Renal cortex interstitium (tissue), 11 donors: ENCODE data around the gene ABCF3. TPM values are rescaled to one million over a fixed set of nuclear protein-coding genes. Genes with fewer than 3 reads are reported as not detected.
"Not testable (repeated sequence)": the region's sequence is repeated elsewhere in the genome, so short reads cannot be mapped to it uniquely, and the experiment has no call there.

Experiments used
- DNase-seq, 11 donors: peaks; one replicate each; pipeline ENCODE4 v3.0.0-alpha.2; 2013; ENCODE audit warnings: low read depth in 9 of 11, low spot score in 4 of 11; ENCODE audit errors: extremely low read depth in 1 of 11
- polyA plus RNA-seq, 3 donors: library from polyadenylated mRNA; unstranded; fragments of 120-200 nt; gene quantifications; one replicate each; pipeline ENCODE4 v1.2.1, GENCODE V29; 2013; ENCODE audit not compliant: insufficient read length in 3 of 3

Gene ABCF3
- polyA plus RNA-seq, 3 donors = 57.6 to 71.1 (median 60.9) TPM

DNA sequence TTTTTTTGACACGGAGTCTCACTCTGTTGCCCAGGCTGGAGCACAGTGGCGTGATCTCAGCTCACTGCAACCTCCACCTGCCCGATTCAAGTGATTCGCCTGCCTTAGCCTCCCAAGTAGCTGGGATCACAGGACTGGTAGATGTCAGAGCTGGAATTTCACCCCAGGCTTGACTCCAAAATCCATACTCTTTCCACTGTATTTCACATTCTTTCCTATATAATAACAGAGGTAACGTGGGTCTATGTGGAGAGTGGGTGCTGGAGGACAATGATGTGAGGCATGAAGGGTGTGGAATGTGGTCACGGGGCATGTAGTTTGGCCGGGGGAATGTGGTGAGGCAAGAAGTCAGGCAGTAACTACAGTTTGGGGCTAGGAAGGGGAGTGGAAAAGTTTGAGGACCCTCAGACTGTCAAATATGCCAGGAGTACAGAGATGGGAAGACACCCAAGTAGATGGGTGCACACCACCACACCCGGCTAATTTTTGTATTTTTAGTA, 23.4 kb upstream of the ABCF3 start:
- not testable (repeated sequence) for DNase-seq

DNA sequence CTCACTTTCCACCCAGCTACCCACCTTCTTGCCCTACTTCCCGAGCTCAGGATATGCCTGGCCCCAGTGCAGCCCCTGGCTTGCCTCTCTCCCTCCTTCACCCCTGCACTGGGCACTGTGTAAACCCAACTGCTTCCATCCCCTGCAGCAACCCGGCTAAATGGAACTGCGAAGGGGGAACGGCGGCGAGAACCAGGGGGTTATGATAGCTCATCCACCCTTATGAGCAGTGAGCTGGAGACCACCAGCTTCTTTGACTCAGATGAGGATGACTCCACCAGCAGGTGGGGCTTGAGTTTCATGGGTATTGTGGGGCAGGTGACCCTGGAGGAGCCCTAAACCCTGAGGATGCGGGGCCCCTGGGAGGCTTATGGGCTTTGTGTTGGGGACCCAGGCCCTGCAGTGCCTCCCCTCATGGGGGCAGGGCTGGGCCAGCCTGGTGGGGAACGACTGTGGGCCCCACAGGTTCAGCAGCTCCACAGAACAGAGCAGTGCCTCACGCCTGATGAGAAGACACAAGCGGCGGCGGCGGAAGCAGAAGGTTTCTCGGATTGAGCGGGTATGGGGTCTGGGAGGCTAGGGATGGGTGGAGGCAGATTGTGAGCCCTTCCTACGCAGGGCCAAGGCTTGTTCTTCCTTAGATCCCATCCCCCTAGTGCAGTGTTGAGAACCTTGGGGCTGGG, 21.2 kb upstream of the ABCF3 start:
- no peak for DNase-seq

DNA sequence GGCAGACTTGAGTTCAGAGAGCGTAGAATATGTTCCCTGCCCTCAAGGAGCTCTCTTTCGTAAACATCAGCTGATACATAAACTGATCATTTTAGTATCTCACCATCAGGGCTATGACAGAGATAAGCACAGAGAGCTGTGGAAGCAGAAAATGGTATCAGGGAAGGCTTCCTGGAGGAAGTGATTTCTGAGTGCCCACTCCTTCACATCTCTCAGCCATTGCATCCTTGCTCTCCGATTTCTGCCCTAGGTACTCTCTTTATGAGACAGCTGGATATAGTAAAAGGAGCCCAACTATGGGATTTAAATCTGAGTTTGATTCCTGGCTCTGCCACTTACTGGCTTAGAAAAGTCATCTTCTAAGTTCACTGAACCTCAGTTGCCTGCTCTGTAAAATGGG, 20.5 kb upstream of the ABCF3 start:
- no peak for DNase-seq

DNA sequence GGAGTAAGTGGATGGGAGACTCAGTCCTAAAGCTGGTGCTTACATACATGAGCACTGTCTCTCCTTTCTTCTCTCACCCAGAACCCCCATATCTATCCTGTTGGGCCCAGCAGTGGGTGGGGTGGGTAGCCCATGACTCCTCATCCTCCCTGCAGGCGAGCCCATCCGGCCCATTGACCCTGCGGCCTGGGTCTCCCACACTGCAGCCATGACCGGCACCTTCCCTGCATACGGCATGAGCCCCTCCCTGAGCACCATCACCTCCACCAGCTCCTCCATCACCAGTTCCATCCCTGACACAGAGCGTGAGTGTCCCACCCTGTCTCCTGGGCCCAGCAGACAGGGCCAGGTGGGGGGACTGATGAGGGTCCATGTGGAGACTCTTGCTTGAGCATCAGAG, 19.3 kb upstream of the ABCF3 start:
- DNase-seq = no peak

DNA sequence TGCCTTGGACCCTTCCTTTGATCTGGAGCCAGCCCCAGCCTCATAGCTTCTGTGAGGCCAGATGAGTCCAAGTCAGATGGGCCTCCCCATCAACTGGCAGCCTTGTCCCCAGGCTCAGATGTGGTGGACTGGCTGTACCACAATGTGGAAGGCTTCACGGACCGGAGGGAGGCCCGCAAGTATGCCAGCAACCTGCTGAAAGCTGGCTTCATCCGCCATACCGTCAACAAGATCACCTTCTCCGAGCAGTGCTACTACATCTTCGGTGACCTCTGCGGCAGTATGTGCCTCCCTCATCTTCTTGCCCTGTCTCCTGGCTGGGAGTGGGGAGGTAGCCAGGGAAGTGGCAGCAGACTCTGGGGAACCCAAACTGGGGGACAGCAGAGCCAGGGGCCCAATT, 18.2 kb upstream of the ABCF3 start:
- DNase-seq = no peak

DNA sequence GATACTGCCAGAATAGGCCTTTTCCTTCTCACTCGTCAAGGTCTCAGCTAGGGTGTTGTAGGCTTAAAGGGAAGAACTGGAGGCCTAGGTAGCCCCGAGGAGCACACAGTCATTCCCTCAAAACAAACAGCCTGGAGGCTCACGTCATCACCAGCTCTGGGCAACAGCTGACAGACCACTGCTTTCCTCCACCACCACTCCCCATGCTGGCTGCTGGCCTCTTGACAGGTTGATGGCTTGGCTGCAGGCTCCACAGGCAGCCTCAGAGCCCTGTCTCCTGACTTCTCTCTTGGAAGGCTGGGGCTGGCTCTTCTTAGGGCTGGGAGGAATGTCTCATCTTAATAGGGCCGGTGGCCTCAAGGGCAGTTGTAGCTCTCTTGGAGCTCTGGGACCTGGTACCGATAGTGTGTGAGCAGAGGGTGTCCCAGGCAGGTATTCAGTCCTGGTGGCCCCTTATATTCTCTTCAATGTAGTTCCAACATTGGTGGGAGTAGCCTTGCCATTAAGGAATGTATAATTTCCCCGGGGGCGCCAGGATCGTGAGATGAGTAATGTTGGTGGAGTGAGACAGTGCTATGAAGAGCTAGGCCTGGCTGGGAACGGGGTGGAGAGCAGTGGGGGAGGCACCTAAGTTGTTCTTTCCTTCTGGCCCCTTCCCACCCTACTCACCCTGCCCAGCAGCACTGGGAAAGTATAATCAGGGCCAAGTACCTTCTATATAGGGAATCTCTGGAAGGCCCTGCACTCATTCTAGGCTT, 17.5 kb upstream of the ABCF3 start:
- DNase-seq = no peak

DNA sequence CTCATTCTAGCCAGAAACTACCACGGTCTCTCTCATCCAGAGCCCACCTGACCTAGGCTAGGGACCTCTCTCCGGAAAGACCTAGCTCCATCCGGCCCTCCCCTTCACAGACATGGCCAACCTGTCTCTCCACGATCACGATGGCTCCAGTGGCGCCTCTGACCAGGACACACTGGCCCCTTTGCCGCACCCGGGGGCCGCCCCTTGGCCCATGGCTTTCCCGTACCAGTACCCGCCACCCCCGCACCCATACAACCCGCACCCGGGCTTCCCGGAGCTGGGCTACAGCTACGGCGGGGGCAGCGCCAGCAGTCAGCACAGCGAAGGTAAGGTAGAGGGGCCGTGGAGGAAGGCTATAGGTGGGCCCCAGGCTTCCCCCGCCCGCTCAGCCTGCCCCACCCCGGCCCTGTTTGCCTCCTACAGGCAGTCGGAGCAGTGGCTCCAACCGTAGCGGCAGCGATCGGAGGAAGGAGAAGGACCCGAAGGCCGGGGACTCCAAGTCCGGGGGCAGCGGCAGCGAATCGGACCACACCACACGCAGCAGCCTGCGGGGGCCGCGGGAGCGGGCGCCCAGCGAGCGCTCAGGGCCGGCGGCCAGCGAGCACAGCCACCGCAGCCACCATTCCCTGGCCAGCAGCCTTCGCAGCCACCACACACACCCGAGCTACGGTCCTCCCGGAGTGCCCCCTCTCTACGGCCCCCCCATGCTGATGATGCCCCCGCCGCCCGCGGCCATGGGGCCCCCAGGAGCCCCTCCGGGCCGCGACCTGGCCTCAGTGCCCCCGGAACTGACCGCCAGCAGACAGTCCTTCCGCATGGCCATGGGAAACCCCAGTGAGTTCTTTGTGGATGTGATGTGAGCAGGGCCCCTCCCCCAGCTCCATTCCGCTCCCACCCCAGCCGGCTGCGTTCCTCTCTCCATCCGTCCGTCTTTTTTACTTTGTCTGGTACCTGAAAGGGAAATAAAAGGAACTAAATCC, 15.8 kb upstream of the ABCF3 start:
- DNase-seq = no peak

DNA sequence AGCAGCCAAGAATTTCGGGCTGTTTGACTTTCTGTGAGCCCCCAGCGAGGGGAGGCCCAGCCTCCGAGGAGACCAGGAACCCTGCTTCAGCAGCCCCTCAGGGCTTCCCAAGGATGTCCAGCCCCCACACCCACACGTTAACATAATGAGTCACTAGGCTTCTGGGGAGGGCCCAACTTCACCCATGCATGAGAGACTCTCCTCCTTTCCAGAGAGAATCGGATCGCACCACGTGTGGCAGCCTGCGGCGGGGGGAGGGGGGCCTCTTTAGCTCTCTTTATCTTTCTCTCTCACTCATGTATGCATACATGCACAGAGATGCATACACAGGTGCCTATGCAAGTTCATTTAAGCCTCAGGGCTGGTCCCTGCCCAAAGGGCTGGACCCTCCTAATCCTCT, 14.4 kb upstream of the ABCF3 start:
- no peak for DNase-seq

DNA sequence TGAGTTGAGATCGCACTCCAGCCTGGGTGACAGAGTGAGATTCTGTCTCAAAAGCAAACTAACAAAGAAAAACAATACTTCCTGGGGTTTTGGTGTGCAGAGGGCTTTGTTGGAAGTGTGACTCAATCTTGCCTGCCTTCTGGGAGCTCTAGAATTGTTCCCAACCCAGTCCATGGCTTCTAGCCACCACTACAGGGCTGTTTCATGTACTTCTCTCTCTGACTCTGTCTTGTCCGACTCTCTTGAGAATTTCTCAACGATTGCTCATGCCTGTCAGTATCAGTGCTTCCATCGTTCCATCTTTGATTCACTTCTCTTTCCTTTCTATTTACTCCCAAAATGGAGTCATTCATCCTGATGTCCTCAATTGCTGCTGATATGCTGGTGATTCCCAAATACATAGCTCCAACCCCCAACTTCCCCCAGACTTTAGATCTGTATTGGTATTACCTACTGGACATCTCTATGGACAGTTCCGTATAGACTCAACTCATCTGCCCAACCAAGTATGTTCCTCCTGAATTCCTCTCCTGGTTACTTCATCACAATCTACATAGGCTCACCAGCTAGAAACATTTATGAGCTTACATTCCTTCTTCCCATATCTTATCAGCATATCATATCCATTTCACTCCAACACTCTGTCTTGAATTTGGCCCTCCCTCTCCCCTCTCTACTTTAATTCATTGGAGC, 13.2 kb upstream of the ABCF3 start:
- no peak for DNase-seq

DNA sequence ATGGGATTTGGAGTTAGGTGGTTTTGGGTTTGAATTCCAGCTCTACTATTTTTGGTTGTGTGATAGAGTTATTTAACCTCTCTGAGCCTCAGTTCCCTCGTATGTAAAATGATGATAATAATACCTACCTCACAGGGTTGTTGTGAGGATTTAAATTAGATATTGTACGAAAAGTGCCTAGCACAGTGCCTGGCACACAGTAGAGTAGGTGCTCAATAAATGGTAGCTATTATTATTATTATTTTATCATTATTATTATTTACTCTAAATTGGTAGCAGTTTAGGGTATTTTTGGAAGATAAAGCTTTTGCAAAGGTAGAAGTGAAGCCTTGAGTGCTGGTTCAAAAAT, 12.7 kb upstream of the ABCF3 start:
- no peak for DNase-seq

DNA sequence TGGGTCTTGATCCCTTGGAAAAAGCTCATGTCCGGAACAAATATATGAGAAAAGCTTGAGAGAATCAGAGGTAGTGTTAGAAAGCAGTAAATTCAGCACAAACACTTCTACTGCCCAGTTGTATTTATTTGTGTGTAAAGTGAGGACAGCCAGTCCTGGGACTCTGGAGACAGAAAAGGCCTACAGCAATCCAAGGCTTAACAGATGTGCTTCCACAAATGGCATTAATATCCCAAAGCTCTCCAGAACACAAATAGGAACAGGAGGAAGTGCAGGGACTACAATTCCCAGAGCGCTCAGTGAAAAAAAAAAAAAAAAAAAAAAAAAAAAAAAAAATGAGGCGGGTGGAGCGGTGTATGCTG, 11.7 kb upstream of the ABCF3 start:
- DNase-seq = no peak

DNA sequence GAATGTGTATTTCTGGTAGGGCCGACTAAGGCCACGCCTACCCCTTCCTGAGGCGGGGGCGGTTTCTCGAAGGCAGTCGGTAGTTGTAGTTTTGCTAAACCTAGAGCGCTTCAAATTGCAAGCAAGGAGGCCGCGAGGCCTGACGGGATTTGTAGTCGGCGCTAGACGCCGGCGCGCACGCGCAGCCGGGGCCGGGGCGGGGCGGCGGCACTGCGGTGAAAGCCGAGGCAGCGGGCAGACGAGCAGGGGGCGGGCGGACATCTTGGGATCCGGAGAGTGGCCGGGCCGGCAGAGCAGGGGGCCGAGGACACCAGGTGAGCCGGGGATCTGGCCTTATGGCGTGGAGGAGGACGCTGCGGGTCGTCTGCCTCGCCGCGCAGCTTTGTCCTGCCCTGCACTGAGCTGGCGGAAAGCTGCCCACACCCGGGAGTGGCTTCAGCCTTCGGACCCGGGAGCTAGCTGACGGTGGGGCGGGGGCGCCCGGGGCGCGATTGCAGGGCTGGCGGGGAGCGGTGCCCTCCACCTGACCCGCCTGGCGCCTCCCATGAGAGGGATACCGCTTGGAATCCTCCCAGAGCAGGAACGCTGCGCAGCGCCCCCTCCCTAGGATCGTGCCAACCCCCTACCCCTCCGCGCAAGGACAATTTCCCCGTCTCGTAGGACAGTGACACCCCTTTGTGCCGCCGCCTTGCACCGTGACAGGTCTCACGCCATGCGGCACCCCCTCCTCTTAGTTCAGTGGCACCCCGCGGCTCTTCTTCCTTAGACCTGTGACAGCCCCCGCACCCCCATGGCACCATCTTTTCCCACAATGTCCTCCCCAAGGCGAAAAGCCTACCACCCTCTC, 11.1 kb upstream of the ABCF3 start, which contains the start of gene AP2M1:
AP2M1 (plus strand) TSS at position 210 of the 847 bp plus-strand sequence. CDS start 2,139 bp downstream, outside the sequence.
- peak; percentile 94 to 99 (median 97) for DNase-seq

DNA sequence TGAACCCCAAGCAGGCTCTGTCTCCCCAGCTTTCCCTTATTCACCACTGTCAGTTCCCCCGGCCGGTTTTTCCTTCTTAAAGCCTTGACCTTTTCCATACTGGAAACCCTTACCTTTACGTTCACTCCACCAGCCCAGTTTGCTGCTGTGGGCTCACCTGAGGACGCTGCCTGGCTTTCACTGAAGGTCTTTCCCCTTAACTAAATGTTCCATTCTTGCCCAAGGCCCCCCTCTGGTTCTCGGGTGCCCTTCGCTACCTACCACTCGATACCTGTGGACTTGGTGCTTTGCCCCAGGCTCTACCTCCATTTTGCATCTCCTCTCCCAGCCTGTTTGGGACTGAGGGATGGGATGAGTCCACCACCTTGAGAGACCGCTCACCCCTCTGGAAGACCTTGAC, 10.5 kb upstream of the ABCF3 start:
- DNase-seq = no peak

DNA sequence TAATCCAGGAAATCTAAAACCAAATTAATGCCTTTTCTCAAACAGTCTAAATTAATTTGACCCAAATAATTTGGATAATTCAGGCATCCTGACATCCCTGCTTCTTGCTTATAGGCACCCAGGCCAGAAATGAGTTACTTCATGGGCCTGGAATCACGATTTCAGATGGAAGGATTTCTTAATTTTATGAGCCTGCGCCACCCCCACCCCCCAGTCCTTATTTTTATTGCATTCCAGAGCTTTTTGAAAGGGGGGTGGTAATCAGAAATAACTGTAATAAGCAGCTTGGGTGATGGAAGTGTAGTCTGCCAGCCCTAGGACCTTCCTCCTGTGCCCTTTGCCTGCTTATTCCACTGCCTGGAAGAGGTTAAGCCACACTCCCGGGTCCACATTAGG, 10.0 kb upstream of the ABCF3 start:
- DNase-seq = no peak

DNA sequence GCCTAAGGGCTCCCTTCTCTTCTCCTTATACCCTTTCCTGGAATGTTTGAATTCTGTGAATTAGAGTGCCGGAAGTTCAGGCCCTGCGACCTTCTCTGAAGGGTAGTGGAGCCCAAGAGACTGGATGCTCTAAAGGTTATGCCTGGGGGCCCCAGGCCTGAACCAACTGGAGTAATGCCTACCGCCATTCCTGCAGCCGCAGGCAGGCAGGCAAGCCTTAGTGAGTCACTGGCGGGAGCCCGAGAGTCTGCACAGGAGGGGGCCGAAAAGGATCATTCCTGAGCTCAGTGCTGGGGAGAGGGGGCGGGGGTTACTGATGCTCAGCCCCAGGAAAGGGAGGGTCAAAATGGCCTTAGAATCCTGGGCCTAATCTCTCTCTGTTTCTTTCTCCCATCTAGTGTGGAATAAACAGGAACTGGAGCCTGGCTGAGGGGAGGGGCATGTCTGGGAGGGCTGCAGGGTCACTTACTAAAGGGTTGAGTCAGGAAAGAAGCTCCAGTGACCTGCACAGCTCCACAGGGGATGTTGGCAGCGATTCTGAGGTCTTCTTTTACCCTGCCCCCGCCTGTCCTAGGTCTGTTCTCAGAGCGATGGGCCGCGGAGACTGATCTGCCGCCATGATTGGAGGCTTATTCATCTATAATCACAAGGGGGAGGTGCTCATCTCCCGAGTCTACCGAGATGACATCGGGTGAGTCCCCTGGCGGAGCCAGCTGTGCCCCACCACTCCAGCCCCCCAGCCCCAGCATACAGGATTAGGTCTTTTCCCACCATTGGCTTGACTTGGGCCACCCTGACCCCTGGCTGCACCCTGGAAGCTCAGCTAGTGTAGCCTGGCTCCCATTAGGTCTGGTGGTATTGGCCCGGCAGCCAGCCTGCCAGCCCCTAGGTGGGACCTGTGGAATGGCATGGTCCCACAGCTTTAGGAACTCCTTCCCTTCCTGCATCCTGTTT, 9.3 kb upstream of the ABCF3 start:
- peak in 1 of 11 donors; percentile 15 for DNase-seq

DNA sequence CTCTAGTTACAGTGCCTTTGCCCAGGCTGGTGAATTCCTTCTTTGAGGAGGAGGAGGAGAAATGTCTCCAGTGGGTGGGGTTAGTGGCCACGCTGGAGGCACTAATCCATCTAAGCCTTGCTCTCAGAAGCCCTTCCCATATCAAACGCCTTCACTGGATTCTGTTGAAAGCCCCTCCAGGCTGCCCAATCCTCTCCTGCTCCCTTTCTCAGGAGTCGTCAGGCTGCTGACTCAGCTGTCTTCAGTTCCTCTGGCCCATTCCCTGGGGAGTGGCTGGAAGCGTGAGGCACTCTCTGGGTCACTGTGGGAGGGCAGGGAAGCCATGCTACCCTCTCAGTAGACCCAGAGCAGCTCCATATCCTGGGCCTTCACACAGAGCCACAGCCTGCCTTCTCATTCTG, 8.7 kb upstream of the ABCF3 start:
- DNase-seq = no peak

DNA sequence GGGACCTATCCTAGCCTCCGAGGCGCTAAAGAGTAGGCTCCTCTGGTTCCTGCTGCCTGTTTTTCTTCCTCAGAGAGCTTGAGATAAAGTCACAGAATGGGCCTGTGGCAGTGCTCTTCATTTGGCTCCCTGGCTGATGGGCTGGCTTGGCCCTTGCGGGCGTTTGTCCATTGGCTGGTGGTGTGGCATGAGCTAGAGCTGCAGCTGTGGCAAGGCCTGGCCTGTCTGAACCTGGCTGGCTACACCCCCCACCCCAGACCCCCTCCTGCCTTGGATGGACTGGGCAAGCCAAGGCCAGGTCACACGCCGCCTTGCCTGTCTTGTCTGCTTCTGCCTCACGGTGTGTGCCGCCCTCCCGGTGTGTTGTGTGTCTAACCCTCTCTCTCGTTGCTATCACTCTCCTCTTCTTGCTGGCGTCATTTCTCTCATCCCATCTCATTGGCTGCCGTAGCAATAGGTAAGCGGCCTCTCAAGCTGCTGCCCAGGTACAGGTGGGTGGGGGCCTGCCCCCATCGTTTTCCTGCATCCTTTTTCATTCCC, 8.2 kb upstream of the ABCF3 start:
- DNase-seq = no peak
